Measurements from ENCODE around the gene SLC25A47. TPM values are rescaled to one million over a fixed set of nuclear protein-coding genes. Genes with fewer than 3 reads are reported as not detected.

Gene SLC25A47
- total and polyA plus RNA-seq, 4 donors = 0.02 to 0.12 (median 0.06) TPM; not detected in 1

DNA sequence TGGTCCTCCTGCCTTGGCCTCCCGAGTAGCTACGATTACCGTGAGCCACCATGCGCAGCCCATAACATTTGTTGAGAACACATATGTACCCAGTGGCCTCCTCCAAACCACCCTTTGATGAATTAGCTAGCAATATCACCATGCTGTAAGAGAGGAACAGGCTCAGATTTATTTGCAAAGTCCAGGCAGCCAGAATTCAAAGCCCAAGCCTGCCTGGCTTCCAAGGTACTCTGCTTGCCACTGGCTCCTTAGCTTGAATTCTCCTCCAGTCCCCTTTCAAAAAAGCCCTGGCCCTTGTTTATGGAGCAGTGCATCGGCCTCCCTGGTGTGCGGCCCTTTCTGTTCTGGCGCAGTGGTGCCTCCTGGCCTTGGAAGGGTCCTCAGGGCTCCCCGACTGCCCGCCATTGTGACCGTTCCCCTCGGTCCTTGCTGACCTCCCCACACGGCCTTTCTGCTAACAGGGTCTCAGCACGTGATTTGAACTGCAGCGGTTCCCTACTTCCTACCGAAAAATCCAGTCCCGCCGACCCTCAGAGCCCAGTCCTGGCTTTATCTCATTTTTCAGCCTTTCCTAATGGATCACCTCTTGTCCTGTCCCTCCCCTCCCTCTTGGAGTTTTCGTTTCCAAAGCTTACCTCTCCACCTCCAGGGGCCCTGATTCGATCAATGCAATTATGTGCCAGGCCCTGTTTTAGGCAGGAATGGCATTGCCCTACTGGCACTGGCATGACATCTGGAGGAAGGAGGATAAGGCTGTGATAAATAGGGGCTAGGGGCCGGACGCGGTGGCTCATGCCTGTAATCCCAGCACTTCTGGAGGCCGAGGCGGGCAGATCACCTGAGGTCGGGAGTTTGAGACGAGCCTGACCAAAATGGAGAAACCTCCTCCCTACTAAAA, 38.9 kb upstream of the SLC25A47 start:
- ATAC-seq (ENCODE audit: insufficient read depth, low FRiP score) = no peak
- no peak for DNase-seq
- no peak overlapping the region for H3K9ac ChIP-seq (ENCODE audit: insufficient read depth in 1 of 2, low read length in 2 of 2)
- H3K36me3 ChIP-seq (ENCODE audit: control insufficient read depth in 4 of 4, insufficient read depth in 4 of 4, low read length in 4 of 4) = peaks cover 0 to 6% (median under 1%) of the 10 kb centered on the region in 4 donors
- no peaks in the 10 kb centered on the region for H3K9me3 ChIP-seq (ENCODE audit: control insufficient read depth in 4 of 4, insufficient read depth in 3 of 4, low read length in 3 of 4)
- 71 to 73% methylated on average over 26 of the region's 26 CpGs for WGBS, 2 donors
- H3K4me3 ChIP-seq = no peak overlapping the region
- H3K27ac ChIP-seq (ENCODE audit: low read depth in 1 of 2, low read length in 1 of 2) = peak overlapping the region in 1 of 2 donors; percentile 26
- peaks cover 0 to 14% (median 7%) of the 10 kb centered on the region in 5 donors for H3K4me1 ChIP-seq (ENCODE audit: control insufficient read depth in 5 of 5, insufficient read depth in 5 of 5, low read length in 5 of 5)
- H3K27me3 ChIP-seq (ENCODE audit: control insufficient read depth in 3 of 3, insufficient read depth in 3 of 3, low read length in 2 of 3) = no peaks in the 10 kb centered on the region
- TF ChIP-seq, protein P1, sequence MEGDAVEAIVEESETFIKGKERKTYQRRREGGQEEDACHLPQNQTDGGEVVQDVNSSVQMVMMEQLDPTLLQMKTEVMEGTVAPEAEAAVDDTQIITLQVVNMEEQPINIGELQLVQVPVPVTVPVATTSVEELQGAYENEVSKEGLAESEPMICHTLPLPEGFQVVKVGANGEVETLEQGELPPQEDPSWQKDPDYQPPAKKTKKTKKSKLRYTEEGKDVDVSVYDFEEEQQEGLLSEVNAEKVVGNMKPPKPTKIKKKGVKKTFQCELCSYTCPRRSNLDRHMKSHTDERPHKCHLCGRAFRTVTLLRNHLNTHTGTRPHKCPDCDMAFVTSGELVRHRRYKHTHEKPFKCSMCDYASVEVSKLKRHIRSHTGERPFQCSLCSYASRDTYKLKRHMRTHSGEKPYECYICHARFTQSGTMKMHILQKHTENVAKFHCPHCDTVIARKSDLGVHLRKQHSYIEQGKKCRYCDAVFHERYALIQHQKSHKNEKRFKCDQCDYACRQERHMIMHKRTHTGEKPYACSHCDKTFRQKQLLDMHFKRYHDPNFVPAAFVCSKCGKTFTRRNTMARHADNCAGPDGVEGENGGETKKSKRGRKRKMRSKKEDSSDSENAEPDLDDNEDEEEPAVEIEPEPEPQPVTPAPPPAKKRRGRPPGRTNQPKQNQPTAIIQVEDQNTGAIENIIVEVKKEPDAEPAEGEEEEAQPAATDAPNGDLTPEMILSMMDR (IDR thresholded peaks at IDR 0.05; ENCODE audit: control extremely low read depth, extremely low read depth) = no peak

DNA sequence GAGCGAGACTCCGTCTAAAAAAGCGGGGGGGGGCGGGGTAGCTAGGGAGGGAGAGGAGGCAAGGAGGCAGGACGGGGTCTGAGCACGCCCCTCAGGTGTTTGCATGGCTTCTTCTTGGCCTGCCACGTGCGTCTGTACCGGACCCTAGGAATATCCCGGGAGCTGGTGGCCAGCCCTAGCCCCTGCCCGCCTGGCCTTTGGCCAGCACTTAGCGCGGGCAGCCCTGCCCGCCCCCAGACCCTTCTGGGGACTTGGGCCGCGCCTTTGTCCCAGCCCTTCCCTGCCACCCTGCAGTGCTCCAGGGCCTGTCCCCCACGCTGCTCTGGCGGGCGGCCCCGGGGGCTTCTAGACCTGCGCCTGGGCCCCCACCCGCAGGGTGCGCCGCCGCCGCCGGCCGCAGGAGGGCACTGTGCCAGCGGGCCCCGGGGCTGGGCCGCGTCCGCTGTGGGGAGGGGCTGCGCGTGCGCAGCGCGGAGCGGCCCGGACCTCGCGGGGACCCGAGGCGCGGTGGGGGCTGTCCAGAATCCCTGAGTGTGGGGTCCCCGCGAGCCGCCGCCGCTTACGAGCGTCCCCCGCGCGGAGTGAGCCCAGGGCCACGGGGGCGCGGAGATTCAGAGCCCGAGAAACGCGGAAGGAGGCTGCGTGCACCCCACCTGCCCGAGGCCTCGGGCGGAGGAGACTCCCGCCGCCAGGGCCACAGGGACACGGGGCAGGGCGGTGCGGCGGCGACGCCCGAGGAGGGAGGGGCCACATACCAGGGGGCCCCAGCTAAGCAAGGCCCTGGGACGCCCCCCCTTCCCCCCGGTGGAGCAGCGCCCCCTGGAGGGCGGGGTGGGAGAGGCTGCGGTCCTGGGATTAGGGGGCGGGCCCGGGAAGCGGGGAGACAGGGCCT, 37.9 kb upstream of the SLC25A47 start:
- peak overlapping the region; percentile 88 to 92 for H3K27ac ChIP-seq (ENCODE audit: low read depth in 1 of 2, low read length in 1 of 2)
- 0 to 1% methylated on average over 58 to 82 of the region's 82 CpGs for WGBS, 2 donors
- H3K9me3 ChIP-seq (ENCODE audit: control insufficient read depth in 4 of 4, insufficient read depth in 3 of 4, low read length in 3 of 4) = no peaks in the 10 kb centered on the region
- H3K27me3 ChIP-seq (ENCODE audit: control insufficient read depth in 3 of 3, insufficient read depth in 3 of 3, low read length in 2 of 3) = no peaks in the 10 kb centered on the region
- peak overlapping the region in 1 of 2 donors; percentile 37 for H3K9ac ChIP-seq (ENCODE audit: insufficient read depth in 1 of 2, low read length in 2 of 2)
- H3K36me3 ChIP-seq (ENCODE audit: control insufficient read depth in 4 of 4, insufficient read depth in 4 of 4, low read length in 4 of 4) = peaks cover 0 to 2% (median under 1%) of the 10 kb centered on the region in 4 donors
- ATAC-seq (ENCODE audit: insufficient read depth, low FRiP score) (peak; percentile 92), DNase-seq (peak; percentile 69 to 80 (median 79))
- peak overlapping the region; percentile 81 for H3K4me3 ChIP-seq
- H3K4me1 ChIP-seq (ENCODE audit: control insufficient read depth in 5 of 5, insufficient read depth in 5 of 5, low read length in 5 of 5) = peaks cover 0 to 13% (median 7%) of the 10 kb centered on the region in 5 donors
- TF ChIP-seq, protein P1 (IDR thresholded peaks at IDR 0.05; ENCODE audit: control extremely low read depth, extremely low read depth) = peak; percentile 46

DNA sequence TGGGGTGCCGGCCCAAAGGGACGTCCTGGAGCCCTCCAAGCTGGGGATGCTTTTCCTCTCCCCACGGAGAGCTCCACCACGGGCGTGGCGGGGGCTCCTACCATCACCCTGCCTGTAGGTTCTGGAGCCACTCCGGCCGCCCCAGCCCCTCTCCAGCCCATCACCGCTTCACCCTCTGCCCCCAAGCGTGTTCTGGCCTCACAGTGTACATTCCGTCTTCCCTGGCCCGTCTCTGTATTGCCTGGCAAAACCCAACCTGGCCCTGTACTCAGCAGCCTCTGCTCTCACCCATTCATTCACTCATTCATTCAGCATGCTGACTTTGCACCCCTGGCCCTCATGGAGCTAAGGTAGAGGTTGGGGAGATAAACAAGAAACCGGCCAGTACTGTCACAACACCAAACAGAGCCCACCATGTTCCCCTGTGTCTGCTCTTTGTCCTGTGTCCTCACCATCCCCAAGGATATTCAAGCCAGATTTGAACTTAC, 37.2 kb upstream of the SLC25A47 start:
- Histone ChIP-seq H3K9me3 (ENCODE audit: control insufficient read depth in 4 of 4, insufficient read depth in 3 of 4, low read length in 3 of 4) (no peaks in the 10 kb centered on the region), H3K4me3 (peak overlapping the region; percentile 81), H3K27ac (ENCODE audit: low read depth in 1 of 2, low read length in 1 of 2) (peak overlapping the region in 1 of 2 donors; percentile 33), H3K27me3 (ENCODE audit: control insufficient read depth in 3 of 3, insufficient read depth in 3 of 3, low read length in 2 of 3) (no peaks in the 10 kb centered on the region), H3K4me1 (ENCODE audit: control insufficient read depth in 5 of 5, insufficient read depth in 5 of 5, low read length in 5 of 5) (peaks cover 0 to 13% (median 7%) of the 10 kb centered on the region in 5 donors), H3K9ac (ENCODE audit: insufficient read depth in 1 of 2, low read length in 2 of 2) (peak overlapping the region; percentile 13 to 37), H3K36me3 (ENCODE audit: control insufficient read depth in 4 of 4, insufficient read depth in 4 of 4, low read length in 4 of 4) (peaks cover 0 to 5% (median 3%) of the 10 kb centered on the region in 4 donors)
- DNase-seq = no peak
- no peak for ATAC-seq (ENCODE audit: insufficient read depth, low FRiP score)
- TF ChIP-seq, protein P1 (IDR thresholded peaks at IDR 0.05; ENCODE audit: control extremely low read depth, extremely low read depth) = no peak
- 31 to 64% methylated on average over 7 to 13 of the region's 13 CpGs for WGBS, 2 donors
